Measurements from ENCODE around the gene LTO1.

Gene LTO1

DNA sequence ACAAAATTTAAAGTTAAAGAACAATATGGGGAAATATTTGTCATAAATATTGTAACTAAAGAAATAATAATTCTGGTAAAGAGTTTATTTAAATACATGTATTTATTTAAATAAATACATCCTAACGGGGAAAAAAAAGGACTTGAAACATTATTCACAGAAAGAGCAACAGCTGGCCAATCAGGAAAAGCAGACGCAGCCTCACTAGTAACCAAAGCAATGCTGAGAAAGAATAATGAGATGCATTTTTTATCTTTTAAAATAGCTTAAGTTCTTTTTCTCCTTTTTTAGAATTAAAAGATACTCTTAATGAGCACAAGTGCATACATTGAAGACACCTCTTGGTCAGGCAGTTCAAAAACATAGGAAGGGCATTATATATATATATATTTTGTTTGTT lies 2.6 kb upstream of the LTO1 start:
- DNase-seq (ENCODE audit: low read depth in 2 of 2) = no peak

DNA sequence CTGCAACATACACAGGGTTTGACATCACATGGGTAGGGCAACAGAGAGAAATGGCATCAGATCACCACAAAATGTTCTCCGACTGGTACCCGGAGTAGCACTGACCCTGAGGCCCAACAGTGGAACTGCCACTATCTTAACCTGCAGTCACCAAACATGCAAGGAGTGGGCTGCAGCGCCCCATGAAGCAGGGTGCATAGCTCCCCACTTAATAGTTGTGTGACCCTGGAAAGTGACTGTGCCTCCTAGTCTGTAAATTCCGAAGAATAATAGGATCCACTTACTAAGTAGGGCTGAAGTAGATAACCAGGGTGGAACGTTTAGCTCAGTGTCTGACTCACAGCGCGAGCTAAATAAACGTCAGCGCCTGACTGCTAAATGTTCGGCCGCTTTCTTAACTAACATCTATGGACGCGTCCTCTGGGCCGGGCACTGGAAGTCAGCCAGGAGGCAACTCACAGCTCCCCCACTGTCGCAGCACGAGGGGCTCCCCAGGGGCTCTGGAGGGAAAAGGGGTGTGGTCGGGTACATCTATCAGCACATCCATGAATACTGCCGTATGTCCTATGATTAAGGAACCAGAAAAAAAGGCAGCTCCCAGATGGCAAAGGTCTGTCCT lies 777 bp downstream of the LTO1 start:
- no peak for DNase-seq (ENCODE audit: low read depth in 2 of 2)

DNA sequence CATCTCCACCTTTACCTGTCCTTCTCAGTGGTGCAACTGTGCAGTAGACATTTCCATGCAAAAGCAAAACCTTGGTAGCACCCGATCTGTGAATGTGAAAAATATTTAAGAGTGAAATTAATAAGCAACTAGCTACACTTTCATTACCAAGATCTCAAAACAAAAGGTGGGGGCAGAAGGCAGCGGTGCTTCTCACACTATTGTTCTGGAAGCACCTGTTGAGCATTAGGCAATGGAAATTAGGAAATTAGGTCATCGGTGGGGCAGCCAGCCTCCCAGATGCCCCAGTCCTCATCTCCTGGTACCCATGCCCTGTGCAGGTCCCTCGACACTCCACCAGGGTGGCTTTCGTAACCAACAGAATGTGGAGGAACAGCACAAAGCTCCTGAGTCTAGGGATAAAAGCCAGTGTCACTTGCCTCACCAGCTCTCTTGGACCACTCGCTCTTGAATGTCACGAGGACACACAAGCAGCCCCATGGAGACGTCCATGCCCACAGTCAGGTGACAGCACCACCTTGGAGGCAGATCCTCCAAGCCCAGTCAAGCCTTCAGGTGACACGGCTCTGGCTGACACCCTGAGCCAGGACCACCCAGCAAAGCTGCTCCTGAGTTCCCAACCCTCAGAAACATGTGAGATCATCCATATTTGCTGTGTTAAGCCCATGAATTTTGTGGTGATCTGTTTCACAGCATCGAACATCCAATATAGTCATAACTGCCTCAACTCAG lies 3.3 kb downstream of the LTO1 start:
- no peak for DNase-seq (ENCODE audit: low read depth in 2 of 2)

DNA sequence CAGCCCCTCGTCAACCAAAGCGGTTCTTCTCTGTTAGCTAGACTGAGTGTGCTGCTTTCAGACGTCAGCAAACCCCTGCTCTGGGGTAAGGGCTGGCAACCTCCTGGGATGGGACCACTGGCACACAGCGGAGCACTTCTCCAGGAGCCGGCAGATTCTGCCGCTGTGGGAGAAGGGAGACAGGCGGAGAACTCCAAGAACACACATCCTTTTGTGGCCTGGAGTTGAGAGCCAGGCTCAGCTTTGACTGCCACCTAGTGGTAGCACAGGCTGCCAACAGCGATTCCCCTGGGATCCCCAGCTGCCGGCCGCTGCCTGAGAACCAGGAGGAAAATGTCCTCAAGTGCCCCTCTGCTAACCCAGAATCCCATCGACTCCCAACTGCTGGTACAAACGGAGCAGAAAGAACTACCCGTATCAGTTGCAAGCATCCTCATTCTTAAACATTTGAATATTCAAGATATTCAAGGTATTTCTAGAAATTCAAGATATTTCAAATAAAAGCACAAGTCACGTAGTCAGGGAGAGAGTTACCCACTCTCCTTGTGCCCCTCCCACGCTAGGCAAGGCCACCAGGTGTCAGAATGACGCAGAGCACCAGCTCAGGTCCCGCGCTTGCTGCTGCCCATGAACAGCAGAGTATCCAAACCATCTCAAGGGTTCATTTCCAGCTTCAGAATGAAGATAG lies 4.9 kb downstream of the LTO1 start:
- DNase-seq (ENCODE audit: low read depth in 2 of 2) = peak; percentile 38 to 51

DNA sequence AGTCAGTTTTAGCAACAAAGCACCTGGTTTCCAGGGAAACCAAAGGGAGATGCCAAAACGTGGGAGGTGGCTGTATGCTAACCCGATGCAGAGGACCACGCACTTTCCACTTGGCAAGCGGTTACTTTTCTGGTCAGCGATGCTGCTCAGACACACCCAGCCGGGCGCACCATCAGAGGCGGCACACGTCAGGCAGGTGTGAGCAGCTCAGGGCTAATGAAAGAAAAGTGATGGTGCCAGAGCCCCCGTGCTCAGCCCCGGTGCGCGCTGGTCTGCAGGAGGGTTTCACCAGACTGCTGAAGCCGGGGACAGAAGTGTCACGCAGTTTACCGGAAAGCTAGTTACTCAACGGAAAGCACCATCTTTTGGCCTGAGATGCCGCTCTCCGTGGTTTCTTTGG lies 5.7 kb downstream of the LTO1 start:
- DNase-seq (ENCODE audit: low read depth in 2 of 2) = no peak

DNA sequence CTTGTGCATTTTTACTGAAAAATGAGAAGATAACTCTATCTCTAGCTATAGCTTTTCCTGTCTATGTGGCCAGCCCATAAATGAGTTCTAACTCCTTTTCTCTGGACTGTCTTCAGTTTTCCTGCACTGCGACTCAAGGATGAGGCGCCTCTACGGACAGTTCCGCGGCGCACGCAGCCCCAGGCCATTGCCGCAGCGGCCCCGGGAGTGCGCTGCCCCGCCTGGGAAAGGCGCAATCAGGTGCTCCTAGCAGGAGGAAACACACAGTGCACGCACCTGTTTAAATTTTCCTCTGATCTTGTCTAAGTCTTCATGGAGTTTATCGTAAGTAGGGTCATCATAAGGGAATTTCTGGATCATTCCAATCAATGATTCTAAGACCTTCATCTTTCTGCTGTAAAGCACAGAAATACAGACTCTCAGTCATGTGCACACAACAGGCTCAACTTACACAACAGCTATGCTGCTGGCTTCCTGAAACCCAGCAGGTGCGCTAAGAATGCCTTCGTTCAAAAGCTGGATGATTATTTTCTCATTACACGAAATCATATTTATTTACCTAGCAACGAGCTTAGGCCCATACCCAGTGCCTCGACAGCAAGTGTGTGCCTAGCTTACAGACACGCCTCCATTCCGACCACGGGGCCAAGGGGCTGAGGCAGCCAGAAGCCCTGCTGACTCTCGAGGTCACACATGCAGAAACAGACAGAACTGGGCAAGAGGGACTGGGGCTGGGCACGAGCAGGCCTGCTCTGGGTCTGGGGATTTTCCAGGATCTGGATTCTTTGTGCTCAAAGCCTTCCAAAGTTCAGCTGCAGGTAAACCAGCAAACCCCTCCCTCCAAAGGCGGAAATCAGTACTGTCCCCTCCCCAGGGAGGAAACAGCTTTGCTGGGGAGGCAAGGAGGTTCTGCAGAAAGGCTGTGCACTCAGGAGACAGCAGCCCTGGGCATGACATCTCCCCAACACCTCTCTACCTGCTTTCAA lies 7.2 kb downstream of the LTO1 start:
- DNase-seq (ENCODE audit: low read depth in 2 of 2) = no peak

DNA sequence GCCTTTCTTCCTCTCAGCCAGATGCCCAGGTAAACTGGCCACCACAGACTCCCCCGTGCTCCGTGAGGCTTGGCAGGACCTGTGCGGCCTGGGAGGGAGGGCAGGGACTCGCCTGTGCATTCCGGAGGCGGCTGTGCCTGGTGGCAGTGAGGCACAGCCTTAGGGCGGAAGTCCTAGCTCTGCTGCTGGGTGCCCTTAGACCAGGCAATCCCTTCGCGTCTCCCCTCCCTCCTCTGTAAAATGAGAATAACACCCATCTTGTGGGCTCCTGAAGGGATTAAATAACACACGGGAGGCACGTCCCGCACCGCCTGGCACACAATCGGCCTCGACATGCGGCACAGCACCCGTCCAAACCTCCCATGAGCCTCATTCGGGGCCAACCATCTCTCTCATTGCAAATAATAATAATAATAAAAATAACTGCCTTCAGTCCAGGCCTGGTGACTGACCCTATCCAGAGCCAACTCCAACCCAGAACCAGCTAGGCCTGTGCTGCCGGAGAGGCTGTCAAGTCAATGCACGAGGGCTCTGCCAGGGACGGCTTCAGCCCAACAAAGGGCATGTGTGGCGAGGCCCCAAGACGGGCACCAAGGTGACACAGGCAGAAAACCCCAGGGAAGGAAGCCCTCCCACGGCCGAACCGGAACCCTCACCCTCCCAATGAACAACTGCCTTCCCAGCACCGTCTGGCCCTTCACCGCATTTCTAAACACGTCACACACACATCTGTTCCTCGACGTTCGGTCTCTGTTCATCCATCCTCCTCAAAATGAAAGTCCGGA lies 8.2 kb downstream of the LTO1 start:
- no peak for DNase-seq (ENCODE audit: low read depth in 2 of 2)

DNA sequence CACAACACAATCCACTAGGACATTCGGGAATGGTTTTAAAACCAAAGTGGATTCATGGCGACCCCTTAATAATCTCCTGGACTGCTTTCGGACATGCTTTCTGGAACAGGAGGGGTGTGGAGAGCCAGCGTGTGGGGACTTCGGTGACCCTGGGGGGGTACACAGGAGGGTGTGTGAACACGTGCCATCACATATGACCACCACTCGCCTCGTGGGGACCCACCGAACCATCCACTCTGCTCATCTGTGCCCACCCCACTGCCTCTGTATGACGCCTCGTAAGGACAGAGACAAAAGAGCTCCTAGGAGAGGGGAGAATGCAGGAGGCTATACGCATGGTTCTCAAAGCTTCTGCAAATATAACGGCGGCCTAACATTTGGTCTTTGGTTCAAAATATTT lies 8.9 kb downstream of the LTO1 start:
- no peak for DNase-seq (ENCODE audit: low read depth in 2 of 2)

DNA sequence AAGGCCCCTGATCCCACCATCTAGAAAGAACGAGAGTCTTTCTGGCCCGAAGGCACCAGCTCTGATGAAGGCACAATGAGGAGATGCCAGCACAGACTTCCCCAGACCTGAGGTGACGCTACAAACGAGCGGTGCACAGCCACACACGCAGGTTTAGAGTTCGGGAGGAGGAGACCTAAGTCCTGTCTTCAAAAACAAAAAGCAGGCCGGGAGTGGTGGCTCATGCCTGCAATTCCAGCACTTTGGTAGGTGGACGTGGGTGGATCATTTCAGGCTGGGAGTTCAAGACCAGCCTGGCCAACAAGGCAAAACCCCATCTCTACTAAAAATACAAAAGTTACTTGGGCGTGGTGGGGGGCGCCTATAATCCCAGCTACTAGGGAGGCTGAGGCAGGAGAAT lies 9.5 kb downstream of the LTO1 start:
- DNase-seq (ENCODE audit: low read depth in 2 of 2) = no peak

DNA sequence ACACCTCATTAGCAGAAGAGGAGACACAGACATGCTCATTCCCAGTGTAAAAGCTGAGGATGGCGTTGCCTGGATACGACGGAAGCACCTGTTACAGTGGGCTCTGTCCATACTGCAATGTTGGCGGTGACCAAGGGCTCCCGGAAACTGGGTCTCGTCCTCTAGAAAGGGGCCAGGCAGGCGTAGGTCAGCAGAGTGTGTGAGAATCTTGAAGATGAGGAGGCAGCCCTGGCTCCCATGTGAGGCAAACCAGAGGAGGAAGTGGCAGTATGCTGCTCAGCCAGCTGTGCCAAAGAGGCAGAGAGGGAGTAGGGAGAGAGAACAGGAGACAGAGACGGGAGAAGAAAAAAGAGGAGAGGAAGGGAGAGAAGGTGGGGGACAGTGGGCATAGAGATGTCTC lies 10.3 kb downstream of the LTO1 start:
- DNase-seq (ENCODE audit: low read depth in 2 of 2) = no peak

DNA sequence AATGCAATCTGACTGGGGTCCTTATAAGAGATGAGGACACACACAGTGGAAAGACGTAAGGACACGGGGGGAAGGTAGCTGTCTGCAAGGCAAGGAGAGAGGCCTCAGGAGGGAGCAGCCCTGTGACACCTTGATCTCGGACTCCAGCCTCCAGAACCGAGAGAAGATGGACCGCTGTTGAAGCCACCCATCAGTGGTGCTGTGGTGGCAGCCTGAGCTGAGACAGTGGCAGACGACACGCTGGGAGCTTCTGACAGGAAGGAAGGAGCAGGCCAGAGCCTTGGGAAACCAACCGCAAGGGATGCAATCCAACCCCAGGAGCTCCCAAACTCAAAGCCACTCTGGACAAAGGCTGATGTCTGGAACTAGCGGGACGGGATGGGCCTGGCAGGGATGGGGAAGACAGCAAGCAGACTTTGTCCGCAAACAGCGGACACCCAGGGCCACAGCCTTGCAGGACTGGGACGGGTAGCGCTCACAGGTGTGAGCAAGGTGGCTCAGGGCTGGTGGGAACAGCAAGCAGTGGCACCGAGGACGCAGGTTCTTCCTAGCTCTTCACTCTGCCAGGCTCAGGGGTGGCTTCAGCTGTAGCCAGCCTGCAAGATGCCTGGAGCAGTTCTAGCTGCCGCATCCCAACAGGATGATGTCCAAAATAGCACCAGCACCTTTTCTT lies 10.9 kb downstream of the LTO1 start:
- no peak for DNase-seq (ENCODE audit: low read depth in 2 of 2)

DNA sequence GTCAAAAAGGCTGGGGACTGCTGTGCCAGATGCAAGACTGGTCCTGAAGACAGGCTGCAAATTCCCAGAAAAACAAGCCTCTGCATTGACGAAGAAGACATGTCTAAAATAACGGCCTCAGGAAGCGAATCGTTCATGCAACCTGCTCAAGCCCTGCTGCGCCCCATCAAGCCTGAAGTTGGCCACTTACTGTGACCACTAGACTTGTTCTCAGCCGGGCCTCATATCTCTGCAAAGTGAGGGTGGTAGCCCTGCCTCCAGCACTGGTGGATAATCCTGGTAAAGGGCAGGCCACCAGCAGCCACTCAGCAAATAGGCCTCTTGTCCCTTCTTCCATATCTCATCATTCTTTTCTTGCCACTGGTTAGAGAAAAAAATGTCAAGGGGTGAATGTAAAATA lies 11.8 kb downstream of the LTO1 start:
- no peak for DNase-seq (ENCODE audit: low read depth in 2 of 2)

DNA sequence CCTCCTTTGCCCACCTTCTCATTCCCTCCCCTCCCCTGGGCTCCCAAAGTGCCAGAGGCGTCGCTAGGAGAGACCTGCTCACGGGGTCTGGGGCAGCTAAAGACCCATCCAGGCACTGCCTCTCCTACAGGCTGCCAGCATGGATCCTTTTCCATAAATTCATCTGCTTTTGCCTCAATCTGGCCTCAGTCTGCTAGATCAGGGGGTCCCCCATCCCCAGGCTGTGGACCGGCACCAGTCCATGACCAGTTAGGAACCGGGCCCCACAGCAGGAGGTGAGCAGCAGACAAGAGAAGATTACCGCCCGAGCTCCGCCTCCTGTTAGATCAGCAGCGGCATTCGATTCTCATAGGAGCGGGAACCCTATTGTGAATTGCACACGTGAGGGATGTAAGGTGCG lies 12.3 kb downstream of the LTO1 start:
- no peak for DNase-seq (ENCODE audit: low read depth in 2 of 2)

DNA sequence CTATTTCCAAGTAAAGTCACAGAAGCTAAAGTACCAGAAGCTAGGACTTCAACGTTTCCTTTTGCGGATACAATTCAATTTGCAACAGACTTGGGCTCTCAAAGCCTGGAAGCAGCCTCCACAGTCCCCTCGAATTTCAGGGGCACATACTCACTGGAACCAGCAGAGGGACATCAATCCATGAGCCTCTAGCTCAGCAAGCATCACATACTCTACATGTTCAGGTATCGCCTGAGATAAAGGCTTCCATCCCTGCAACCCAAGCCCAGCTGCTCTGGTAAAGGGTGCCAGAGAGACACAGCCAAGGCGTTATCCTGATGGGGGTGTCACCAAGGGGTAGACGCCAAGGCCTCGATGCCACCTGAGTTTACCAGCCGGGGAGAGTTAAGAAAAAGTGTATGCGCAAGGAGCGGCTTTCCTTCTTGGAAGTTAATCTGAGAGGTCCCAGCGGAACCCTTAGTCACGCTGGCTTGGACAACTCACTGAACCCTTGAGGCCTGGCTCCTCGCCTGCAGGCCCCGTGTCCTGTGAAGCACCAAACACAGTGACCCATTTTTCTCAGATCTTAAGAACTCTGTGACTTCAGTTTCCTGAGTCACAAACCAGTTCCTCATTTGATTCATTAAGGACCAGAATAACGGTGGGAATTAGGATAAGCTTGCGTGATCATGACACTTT lies 13.0 kb downstream of the LTO1 start:
- DNase-seq (ENCODE audit: low read depth in 2 of 2) = no peak

DNA sequence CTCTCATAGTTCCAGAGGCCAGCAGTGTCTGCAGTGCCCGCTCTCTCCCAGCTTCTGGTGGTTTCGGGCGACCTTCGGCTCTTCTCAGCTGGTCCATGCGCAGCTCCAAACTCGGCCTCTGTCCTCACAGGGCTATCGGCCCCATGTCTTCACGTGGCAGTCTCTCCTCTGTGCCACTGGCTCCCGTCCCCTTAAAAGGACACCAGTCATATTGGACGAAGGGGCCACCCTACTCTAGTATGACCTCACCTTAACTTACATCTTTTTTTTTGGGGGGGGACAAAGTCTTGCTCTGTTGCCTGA lies 13.8 kb downstream of the LTO1 start:
- DNase-seq (ENCODE audit: low read depth in 2 of 2) = no peak

DNA sequence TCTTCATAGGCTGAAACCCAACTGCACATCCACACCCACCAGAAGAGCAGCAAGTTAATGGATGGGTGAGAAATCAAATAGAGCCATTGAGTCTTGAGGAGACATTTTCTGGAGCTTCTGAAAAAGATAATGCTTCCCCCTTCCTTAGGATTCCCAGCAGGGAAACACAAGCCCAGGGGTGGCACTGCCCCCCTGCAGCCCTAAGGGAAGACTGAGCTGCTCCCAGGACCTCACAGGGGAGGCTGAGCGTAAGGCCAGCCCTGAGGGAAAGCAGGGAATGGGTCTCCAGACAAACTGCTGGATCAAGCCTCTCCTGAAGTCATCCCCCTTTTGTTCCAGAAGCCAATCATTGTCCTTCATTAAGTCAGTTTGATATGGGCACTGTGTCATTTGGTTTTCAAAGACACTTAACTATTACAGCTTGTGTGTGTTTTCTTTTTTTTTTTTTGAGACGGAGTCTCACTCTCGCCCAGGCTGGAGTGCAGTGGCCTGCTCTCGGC lies 15.1 kb downstream of the LTO1 start:
- no peak for DNase-seq (ENCODE audit: low read depth in 2 of 2)

DNA sequence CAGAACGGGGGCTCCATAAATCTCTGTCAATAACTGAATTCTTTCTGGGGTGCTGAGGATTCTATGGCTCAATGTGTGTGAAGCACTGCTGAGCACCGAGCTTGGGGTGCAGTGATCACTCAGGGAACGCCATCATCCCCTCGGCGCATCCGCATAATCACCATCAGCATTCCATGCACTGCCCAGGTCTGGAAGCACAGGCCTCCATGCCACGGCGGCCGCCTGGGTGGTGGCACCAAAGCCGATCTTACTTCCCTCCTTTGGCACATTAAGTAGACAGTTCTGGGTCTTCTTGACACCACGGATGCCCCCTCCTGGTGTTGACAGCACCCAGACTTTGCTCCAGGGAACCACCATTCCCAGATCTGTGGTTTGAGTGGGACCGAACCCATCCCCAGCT lies 15.6 kb downstream of the LTO1 start:
- DNase-seq (ENCODE audit: low read depth in 2 of 2) = no peak

DNA sequence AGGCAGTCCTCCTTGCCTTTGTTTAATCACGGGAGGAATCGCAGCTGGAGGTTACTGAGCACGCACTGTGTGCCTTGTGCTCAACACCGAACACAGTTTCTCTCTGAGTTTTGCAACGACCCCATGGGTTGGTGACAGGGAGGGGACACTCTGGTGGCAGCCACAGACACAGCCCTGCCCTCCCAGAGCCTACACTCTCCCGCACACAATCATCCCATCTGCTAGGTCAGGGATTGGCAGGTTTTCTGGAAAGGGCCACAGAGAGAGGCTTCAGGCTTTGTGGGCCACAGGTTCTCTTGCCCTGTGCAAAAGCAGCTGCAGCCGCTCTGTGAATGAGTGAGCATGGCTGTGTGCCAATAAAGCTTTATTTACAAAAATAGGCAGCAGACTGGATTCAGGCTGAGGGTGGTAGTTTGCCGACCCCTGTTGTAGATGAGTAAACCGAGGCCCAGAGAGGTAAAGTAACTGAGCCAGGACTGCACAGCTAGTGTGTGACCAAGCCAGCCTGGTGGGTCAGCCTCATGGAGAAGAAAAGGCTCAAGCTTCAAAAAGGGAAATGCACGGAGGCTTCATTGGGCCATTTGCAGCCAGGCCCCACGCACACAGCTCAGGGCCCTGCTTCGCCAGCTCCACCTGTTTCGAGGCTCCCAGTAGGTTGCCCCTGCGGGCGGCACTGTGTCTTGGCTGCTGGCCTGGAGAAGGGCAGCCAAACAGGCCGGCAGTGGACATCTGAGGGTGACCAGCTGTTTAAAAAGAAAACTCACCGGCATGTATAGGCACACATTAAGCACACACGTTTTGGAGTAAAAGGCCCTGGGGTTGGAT lies 16.3 kb downstream of the LTO1 start:
- DNase-seq (ENCODE audit: low read depth in 2 of 2) = no peak

DNA sequence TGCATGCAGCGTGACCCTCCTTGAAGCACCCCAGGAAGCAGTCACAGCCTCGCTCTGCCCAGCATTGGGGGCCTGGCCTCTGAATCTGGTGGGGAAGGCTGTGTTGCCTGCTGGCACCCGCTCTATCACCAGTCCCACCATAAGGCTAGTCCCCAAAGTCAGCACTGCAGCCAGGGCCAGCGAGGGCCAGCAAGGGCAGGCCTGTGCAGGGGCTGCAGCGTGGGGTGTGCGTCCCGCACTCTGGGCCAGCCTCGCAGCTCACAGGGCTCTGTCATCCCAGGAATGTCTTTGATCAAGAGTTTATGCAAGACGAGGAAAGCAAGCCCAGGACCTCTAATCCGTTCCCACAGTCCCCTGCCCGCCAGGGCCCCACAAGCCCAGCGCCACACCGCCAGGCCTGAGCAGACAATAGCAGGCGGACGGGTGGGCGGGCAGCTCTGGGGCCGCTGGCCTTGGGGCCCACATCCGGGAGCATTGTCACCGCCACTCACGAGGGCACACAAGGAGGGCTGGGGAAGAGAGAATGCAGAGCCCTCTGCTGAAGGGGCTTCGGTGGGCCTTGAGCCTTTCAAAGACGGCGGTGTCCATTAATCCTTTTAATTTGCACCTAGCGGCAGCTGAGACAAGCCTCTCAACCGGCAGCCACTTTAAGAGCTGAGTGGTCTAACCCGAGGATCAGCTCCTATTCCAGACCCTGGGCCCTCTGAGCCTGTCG lies 17.1 kb downstream of the LTO1 start:
- no peak for DNase-seq (ENCODE audit: low read depth in 2 of 2)
